ENCODE measurements around the gene NXPE3.
A peak's percentile ranks its signal among the peaks of the same experiment; 100 is the strongest.
"Not testable (repeated sequence)": the region's sequence is repeated elsewhere in the genome, so short reads cannot be mapped to it uniquely, and the experiment has no call there.

The NXPE3 gene

DNA sequence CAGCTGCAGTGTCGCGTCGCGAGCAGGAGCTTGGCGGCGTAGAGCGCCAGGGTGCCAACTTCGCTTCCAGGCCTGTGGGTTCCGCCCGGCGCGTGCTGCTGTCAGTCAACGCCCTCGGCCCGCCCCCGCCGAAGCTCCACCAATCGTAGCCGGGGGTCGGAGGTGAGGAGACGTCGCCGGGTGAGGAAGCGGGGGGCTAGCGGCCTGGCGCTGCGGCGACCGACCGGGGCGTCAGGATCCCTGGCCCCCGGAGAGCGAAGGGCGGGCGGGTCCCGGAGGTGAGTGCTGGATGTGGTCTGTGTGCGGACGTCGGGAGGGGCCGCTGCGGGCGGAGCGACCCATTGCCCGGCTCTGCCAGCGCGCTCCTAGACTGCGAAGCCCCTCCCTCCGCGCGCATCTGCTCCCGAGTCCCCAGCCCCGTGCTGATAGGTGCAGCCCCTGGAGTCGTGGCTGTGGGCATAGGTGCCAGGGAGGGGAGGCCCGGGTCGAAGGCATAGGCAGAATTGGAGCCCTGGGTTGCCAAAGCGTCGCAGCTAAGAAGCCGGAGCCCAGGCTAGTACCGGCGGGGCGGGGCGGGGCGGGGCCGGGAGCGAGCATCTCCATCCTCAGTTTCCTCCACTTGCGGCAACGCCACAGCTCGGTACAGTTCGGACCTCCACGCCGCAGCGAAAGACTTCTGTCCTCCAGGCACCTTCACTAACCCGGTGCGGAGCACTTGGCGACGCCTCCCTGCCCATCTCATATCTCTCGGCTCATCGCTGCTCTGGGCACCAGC, at the start of gene NXPE3:
Gene NXPE3 (plus strand): TSS at position 165 of the 775 bp plus-strand sequence. CDS start 6,386 bp downstream, outside the sequence.
- DNase-seq (ENCODE audit: low spot score) = peak; percentile 68

DNA sequence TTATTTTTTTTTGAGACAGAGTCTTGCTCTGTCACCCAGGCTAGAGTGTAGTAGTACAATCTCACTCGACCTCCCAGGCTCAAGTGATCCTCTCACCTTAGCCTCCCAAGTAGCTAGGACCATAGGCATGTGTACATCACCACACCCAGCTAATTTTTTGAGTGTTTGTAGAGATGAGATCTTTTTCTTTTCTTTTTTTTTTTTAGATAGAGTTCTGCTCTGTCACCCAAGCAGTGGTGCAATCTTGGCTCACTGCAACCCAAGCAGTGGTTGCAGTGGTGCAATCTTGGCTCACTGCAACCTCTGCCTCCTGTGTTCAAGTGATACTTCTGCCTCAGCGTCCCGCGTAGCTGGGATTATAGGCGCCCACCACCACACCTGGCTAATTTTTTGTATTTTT, 49.4 kb upstream of the NXPE3 start:
- no peak for DNase-seq (ENCODE audit: low spot score)

DNA sequence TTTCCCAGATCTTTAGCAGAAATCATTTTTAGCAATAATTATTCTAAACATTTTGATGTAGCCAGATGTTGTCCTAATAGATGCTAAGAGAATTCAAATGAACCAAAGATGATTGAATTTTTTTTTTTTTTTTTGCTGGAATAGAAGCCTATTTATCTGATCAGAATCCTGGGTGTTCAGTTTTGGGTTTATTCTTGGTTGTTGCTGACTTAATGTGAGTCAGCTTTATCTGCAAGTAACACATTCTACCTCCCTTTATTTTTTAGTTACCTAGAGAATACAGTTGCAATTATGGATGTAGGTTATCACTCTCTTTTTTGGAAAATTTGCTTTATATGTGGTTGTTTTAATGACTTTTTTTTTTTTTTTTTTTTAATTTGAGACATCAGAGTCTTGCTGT, 48.2 kb upstream of the NXPE3 start:
- no peak for DNase-seq (ENCODE audit: low spot score)

DNA sequence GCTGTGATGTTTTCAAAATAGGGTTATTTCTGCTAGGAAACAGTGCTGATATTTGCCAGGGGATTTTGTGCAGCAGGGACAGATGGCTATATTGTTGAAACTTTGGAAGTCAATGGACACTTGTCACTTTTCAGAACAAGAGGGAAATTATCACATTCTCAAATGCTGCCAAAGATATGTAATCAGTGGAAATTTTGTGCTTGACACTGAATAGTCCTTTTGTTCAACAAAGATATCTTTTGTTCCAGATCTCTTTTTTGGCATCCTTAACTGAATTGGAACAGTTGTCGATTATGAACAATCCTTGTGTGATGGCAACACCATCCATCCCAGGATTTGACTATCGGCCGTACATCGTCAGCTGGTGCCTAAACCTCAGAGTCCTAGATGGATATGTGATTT, 46.8 kb upstream of the NXPE3 start:
- peak; percentile 66 for DNase-seq (ENCODE audit: low spot score)

DNA sequence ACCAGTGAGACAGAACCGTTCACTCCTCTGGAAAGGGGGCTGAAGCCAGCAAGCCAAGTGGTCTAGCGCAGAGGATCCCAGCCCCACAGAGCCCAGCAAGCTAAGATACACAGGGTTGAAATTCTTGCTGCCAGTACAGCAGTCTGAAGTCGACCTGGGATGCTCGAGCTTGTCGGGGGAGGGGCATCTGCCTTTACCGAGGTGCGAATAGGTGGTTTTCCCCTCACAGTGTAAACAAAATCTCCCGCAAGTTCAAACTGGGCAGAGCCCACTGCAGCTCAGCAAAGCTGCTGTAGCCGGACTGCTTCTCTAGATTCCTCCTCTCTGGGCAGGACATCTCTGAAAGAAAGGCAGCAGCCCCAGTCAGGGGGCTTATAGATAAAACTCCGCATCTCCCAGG, 43.2 kb upstream of the NXPE3 start:
- no peak for DNase-seq (ENCODE audit: low spot score)

DNA sequence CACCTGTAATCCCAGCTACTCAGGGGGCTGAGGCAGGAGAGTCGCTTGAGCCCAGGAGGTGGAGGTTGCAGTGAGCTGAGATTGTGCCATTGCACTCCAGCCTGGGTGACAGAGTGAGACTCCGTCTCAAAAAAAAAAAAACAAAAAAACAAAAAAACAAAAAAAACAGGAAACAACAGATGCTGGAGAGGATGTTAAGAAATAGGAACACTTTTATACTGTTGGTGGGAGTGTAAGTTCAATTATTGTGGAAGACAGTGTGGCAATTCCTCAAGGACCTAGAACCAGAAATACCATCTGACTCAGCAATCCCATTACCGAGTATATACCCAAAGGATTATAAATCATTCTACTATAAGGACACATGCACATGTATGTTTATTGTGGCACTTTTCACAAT, 37.1 kb upstream of the NXPE3 start:
- DNase-seq (ENCODE audit: low spot score) = not testable (repeated sequence)

DNA sequence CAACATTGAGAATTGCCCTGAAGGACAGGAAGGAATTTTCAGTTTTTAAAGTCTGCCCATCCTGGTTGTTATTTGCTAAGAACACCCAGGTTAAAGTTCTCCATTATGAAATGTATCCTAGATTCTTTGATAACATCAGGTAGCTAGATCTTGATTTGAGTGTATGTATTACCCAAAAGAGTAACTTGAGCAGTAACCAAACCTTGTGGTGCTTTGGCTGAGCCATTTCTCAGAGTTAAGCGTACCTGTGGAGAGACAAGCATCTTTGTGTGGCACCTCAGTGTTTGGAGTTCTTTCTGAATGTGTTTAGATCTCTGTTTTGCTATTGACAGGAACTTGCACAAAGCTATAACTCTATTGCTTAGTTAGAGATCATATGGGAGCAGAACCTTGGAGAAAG, 34.2 kb upstream of the NXPE3 start:
- DNase-seq (ENCODE audit: low spot score) = no peak

DNA sequence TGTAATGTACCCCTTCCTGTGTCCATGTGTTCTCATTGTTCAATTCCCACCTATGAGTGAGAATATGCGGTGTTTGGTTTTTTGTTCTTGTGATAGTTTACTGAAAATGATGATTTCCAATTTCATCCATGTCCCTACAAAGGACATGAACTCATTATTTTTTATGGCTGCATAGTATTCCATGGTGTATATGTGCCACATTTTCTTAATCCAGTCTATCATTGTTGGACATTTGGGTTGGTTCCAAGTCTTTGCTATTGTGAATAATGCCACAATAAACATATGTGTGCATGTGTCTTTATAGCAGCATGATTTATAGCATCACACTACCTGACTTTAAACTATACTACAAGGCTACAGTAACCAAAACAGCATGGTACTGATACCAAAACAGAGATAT, 33.1 kb upstream of the NXPE3 start:
- DNase-seq (ENCODE audit: low spot score) = not testable (repeated sequence)

DNA sequence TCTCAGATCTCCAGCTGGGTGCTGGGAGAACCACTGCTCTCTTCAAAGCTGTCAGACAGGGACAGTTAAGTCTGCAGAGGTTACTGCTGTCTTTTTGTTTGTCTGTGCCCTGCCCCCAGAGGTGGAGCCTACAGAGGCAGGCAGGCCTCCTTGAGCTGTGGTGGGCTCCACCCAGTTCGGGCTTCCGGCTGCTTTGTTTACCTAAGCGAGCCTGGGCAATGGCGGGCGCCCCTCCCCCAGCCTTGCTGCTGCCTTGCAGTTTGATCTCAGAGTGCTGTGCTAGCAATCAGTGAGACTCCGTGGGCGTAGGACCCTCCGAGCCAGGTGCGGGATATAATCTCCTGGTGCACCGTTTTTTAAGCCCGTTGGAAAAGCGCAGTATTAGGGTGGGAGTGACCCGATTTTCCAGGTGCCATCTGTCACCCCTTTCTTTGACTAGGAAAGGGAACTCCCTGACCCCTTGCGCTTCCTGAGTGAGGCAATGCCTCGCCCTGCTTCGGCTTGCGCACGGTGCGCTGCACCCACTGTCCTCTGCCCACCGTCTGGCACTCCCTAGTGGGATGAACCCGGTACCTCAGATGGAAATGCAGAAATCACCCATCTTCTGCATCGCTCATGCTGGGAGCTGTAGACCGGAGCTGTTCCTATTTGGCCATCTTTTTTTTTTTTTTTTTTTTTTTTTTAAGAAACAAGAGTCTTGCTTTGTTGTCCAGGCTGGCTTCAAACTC, 25.5 kb upstream of the NXPE3 start:
- not testable (repeated sequence) for DNase-seq (ENCODE audit: low spot score)

DNA sequence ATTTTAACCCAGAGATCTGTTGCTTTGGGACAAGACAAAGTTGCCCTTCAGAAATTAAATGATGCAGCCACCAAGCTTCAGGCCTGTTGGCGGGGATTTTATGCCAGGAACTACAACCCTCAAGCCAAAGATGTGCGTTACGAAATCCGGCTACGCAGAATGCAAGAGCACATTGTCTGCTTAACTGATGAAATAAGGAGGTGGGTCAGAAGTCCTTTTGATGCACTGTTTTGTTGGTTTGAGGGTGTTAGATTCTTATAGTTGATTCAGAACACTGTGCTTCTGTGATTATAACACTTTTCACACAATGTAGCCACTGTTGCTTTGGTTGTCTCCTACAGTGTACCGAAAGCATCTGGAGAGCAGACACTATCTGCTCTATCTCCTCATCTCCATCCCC, 20.8 kb upstream of the NXPE3 start:
- no peak for DNase-seq (ENCODE audit: low spot score)

DNA sequence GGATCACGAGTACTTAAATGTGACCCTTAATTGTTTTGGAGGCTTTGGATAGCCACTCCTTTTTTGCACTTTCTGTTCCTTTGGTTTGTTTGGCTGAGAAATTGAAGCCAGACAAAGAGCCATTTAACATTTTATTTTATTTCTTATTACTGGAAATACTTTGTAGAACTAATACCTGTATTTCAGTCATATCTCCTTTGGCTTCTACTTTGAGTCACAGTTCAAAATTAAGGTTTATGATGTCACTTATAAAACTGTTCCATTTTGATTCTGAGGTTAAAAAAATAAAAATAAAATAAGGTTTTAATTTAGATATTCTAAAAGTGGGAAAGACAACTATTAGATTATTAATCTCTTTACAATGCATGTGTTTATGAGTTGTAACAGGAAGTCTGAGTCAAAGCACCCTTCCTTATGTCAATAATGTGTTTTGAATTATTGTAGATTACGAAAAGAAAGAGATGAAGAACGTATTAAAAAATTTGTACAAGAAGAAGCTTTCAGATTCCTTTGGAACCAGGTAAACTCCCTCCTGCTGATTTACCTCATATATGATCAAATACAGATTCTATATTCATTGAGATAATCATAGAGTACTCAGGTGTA, 16.9 kb upstream of the NXPE3 start:
- DNase-seq (ENCODE audit: low spot score) = no peak

DNA sequence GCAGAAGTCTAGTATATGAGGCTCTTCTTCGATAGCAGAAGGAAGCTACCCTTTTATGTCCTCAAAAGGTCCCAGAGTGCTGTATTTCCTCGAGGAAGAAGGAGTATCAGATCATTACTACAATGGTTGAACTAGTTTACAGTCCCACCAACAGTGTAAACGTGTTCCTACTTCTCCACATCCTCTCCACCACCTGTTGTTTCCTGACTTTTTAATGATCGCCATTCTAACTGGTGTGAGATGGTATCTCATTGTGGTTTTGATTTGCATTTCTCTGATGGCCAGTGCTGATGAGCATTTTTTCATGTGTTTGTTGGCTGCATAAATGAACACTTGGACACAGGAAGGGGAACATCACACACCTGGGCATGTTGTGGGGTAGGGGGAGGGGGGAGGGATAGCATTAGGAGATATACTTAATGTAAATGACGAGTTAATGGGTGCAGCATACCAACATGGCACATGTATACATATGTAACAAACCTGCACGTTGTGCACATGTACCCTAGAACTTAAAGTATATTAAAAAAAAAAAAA, 1.2 kb upstream of the NXPE3 start:
- not testable (repeated sequence) for DNase-seq (ENCODE audit: low spot score)

DNA sequence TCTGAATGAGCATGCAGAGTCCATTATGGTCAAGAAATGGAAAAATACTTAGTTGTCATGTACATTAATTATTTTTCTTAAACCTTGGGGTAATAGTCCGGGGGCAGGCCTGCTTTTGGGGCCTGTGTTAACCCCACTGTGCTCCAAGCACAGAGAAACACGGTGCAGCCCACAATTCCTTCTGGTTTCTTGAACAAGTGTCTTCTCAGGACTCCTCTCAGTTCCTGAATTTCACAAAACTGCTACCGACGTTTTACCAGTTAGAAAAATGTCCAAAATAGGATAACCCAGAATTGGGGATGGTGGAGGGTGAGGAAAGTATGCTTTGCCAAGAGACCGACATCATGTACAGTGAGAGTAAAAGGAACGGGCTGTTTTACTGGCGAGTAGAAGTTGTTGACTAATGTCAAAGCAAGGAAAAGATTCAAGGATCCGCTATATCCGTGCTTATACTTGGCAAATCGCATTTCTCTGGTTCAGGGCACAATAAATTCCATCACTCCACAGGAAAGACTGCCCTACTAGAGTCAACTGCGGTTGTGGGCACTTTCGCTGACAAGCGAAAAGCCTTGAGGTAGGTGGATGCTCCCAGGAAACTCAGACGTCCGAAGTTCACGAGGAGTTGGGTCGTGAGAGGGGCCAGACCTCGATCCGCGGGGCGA, 495 bp upstream of the NXPE3 start:
- DNase-seq (ENCODE audit: low spot score) = no peak

DNA sequence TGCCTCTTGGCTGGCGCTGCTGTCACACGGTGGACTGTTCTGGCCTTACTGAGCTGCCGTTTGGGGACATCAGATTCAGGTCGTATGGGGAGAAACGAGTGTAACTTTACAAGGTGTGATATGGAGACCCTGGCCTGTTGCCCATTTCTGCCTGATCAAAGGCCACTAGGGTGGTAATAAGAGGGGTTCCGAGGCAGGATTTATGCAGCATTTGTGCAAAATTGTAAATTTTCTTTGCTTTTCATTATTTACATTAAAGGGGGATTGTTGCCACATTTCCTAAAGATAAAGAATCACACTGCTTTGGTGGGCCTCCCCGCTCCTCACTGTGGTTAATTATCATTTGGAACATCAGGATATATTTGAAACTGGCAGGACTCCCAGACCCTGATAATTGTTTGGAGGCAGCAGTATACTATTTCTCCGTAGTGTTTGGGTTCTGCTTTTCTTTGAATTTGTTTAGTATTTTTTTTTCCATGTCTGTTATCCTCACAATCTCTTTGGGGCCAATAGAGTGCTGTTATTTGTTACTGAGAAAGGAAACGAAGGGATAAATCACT, 891 bp downstream of the NXPE3 start:
- DNase-seq (ENCODE audit: low spot score) = no peak

DNA sequence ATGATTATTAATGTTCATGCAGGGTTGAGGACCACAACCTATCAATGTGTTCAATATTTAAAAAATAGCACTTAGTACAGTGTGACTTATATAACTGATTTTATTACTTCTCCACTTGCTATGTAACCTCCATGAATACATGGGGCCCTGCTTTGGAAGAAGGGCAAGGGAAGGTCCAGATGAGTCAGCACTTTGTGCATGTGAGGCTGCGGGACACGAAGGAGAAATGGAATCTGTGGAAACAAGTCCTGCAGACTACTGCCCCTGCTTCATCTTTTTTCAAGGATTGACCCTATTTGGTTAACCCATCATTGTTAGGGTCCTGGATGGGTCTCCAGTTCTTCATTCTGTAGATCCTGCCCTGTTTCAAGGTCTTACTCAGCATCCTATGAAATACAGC, 1.6 kb downstream of the NXPE3 start:
- DNase-seq (ENCODE audit: low spot score) = no peak

DNA sequence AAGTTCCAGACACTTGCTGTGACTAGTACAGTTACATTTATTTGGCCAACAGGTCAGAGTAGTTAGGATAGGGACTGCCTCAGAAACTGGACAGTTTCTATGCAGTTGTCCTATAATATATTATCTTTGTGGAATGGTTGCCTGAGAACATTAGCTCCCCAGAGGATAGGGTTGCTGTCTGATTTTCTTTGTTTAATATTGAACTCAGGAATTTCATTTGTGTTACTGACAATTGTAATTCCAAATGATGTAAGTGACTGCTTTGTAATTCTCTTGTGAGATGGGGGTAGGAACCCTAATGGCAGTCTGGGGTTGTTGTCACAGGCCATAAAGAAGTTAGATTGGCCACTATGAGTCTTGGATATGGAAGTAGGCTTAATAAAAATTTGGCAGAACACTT, 2.2 kb downstream of the NXPE3 start:
- DNase-seq (ENCODE audit: low spot score) = no peak

DNA sequence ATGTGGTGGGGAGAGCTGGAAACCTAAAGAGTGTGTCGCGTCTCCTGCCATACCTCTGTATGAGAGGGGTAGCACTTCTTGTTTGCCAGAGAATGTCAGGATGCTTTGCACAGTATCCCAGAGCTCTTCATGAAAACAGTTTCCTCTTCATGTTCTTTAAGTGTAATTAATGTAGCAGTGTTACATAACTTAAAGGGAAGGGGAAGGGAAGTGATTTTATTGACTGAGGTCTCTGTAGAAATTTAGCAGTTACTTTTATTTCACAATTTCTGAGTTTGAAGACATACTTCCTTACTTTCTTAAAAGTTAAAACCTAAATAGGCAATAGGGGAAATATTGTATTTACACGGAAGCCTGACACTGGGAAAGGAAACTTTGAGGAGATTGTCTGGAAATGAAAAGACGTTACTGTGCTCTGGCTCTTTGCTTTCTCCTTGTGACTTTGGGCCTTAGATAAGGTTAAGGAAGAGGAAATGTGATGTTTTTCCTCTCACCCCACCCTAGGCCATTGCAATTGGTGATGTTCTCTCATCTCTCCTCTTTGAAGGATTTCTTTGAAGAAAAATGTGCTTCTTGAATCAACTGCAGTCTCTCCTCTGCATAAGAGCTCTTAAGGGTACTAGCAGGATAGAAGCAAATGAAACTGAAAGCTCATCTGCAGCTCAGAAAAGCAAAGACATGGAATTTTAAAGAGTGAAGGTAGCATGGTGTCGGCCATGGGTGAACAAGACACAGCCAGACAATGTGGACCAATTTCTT, 6.0 kb downstream of the NXPE3 start:
- no peak for DNase-seq (ENCODE audit: low spot score)

DNA sequence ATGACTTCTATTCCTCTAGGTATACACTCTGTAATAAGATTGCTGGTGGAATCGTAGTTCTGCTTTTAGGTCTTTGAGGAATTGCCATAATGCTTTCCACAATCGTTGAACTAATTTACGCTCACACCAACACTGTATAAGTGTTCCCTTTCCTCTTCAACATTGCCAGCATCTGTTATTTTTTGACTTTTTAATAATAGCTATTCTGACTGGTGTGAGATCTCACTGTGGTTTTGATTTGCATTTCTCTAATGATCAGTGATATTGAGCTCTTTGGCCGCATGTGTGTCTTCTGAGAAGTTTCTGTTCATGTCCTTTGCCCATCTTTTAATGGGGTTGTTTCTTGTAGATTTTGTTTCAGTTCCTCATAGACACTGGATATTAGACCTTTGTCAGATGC, 12.8 kb downstream of the NXPE3 start:
- DNase-seq (ENCODE audit: low spot score) = no peak

DNA sequence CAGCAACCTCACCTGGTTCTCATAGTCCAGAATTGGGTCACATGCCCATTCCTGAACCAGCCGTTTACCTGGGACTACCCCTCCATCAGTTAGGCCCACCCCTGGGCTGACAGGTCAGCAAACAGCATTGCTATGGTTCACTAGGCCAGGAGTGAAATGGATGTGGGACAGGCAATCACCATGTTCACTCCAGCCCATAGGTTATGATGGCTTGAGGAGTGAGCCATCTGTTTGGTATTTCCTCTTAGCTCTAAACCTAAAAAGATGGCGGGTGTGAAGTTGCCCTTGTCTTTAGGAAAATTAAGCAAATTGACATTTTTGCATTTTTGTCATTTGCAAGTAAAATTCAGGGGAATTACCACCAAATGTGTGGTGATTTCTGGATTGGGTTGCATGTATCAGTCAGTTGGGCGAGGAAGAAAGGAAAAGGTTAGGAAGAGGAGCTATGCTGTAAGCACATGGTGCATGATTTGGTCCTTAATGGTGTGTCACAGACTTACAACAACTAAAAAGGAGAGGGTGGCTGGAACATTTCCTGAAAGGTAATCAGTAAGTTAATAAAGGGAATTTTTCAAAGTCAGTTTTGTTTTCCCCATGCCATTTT, 17.2 kb downstream of the NXPE3 start:
- DNase-seq (ENCODE audit: low spot score) = no peak

DNA sequence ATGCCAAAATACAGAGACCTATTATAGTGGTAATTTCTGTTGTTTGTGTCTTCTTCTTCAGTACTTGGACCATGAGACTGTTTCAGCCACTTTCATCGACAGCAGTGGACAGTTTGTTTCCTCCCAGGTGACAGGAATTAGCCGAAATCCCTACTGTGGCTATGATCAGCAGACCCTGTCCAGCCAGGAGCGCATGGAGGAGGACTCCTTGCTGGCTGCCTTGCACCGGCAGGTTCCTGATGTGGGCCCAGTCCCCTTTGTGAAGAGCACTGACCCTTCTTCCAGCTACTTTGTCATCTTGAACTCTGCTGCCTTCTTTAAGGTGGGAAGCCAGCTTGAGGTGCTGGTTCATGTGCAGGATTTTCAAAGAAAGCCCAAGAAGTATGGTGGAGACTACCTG, 22.2 kb downstream of the NXPE3 start:
- no peak for DNase-seq (ENCODE audit: low spot score)

DNA sequence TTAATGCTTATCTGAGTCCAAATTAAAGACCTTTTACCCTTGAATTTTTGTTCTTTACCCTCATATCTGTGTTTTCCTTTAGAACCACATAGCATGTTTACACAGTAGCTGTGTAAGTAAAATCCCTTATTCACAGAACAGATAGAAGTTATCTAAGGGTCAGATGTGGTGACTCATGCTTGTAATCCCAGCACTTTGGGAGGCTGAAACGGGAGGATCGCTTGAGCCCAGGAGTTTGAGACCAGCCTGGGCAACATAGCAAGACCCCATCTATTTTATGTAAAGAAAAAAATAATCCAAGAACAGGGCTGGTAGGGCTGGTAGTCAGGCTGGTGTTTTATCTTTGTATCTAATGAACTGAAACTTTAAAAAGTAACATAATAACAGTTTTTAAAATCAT, 23.2 kb downstream of the NXPE3 start:
- no peak for DNase-seq (ENCODE audit: low spot score)
